Gastroesophageal sphincter (tissue), 3 donors: ENCODE results near the gene DMBT1.

Source experiments
- EP300 ChIP-seq: sonication (generic); formaldehyde crosslinking; IDR thresholded peaks from one replicate; pipeline ENCODE4 v1.6.1; 2017; ENCODE audit warnings: antibody characterized with exemption, mild to moderate bottlenecking
- POLR2A ChIP-seq, 2 donors: fragments of 450-650 bp; IDR thresholded peaks; one replicate each; pipeline ENCODE4 v1.6.1; 2017; ENCODE audit warnings: antibody characterized with exemption in 2 of 2, mild to moderate bottlenecking in 2 of 2, moderate library complexity in 1 of 2
- POLR2AphosphoS5 ChIP-seq: sonication (generic); formaldehyde crosslinking; IDR thresholded peaks from one replicate; pipeline ENCODE4 v1.6.1; 2017; ENCODE audit warnings: antibody characterized with exemption
- TF ChIP-seq, protein P1 (sequence below), 4 experiments: fragments of 200-600 bp in 2 of 4; fragments of 450-650 bp in 2 of 4; sonication (generic) in 1 of 4; IDR thresholded peaks; one replicate each; pipeline ENCODE4 v1.5.1; 2017 to 2019; ENCODE audit warnings: antibody characterized with exemption in 4 of 4, mild to moderate bottlenecking in 2 of 4, moderate library complexity in 2 of 4

DNA sequence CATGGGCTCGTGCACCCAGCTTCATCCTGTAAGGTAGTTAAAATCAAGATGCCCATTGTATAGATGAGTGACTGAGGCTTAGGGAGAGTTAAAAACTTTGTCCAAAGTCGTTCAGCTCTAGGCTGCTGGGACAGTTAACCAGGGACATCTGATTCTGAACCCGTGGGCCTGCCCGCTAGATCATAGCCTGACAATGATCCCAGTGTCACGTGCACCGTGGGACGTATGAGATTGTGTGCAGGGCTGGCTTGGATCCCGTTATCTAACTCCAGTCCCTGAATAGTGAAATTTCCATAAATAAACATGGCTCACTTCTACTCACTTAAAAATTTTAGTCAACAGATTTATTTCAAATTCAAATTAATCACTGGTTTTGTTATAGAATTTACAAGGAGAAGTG is 114.2 kb downstream of the DMBT1 start:
- TF ChIP-seq, protein P1, sequence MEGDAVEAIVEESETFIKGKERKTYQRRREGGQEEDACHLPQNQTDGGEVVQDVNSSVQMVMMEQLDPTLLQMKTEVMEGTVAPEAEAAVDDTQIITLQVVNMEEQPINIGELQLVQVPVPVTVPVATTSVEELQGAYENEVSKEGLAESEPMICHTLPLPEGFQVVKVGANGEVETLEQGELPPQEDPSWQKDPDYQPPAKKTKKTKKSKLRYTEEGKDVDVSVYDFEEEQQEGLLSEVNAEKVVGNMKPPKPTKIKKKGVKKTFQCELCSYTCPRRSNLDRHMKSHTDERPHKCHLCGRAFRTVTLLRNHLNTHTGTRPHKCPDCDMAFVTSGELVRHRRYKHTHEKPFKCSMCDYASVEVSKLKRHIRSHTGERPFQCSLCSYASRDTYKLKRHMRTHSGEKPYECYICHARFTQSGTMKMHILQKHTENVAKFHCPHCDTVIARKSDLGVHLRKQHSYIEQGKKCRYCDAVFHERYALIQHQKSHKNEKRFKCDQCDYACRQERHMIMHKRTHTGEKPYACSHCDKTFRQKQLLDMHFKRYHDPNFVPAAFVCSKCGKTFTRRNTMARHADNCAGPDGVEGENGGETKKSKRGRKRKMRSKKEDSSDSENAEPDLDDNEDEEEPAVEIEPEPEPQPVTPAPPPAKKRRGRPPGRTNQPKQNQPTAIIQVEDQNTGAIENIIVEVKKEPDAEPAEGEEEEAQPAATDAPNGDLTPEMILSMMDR (IDR thresholded peaks at IDR 0.05): no peak
- TF ChIP-seq POLR2A (IDR thresholded peaks at IDR 0.05) (no peak), POLR2AphosphoS5 (no peak), EP300 (no peak)
